ENCODE data around the gene SBNO1.

DNA sequence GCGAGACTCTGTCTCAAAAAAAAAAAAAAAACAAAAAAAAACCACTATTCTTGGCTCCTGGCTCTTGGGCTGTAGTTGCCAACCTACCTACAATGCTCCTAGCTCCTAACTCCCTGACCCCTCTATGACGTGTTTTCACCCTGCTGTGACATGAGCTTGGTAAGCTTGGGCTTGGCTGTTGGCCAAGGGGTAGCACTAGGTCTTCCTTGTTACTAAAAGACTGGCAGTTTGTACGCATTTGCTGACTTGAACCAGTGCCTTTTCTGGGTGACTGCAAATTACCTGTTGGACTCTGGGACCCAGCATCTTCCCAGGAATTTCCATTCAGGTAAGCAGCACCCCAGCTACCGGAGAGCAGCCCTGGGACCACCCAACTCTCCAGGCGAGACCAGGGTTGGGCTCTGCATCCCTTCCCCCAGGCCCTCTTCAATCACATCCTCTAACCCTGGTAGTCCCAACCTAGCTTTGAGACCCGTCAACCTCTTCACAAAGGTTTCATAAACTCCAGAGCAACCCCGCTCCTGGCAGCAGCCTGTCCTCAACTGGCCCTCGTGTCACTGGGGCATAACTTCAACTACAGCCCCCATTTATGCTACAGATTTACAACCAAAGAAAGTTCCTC is 101.3 kb downstream of the SBNO1 start:
- TF ChIP-seq CTCF (conservative IDR thresholded peaks at IDR 0.05 in 1 of 2, IDR thresholded peaks at IDR 0.05 in 1 of 2; ENCODE audit: extremely low read depth in 1 of 2, insufficient read depth in 1 of 2, low read depth in 1 of 2, low read length in 2 of 2), result no peak
- no peak for TF ChIP-seq EZH2 (IDR thresholded peaks at IDR 0.05; ENCODE audit: borderline replicate concordance, low read length)
